ENCODE results near the gene F2R. TPM values are rescaled to one million over a fixed set of nuclear protein-coding genes. Genes with fewer than 3 reads are reported as not detected.
A peak's percentile ranks its signal among the peaks of the same experiment; 100 is the strongest.

The F2R gene
- total and polyA plus RNA-seq, 10 donors = 4.7 to 128 (median 70.8) TPM

GRCh38 chr5:76682387-76682786 lies 33.5 kb upstream of the F2R start:
- Histone ChIP-seq H3K4me3 (no peak overlapping the region), H3K27ac (no peak overlapping the region), H3K4me1 (peaks cover 0 to 16% (median 4%) of the 10 kb centered on the region in 6 donors), H3K27me3 (replicated peaks in 1 of 7) (no peaks in the 10 kb centered on the region), H3K36me3 (peaks cover 0 to 65% (median 10%) of the 10 kb centered on the region in 6 donors), H3K9me3 (no peaks in the 10 kb centered on the region)
- intact Hi-C loops (cut with DNase I; ENCODE audit: low total_unique reads) = no loop called here
- WGBS, 5 donors = 57 to 75% (median 60%) methylated on average over 2 of the region's 2 CpGs
- TF ChIP-seq POLR2AphosphoS5 (IDR thresholded peaks at IDR 0.05) (no peak), CTCF (IDR thresholded peaks at IDR 0.05 in 8 of 11, conservative IDR thresholded peaks at IDR 0.05 in 3 of 11) (no peak), POLR2A (IDR thresholded peaks at IDR 0.05) (no peak)
- no peak for DNase-seq

- Histone ChIP-seq H3K4me3 (no peak overlapping the region), H3K27ac (peak overlapping the region in 5 of 8 donors; percentile 5 to 32 (median 25)), H3K4me1 (peaks cover 0 to 16% (median 4%) of the 10 kb centered on the region in 6 donors), H3K9me3 (no peaks in the 10 kb centered on the region), H3K36me3 (peaks cover 0 to 65% (median 6%) of the 10 kb centered on the region in 6 donors), H3K27me3 (replicated peaks in 1 of 7) (no peaks in the 10 kb centered on the region)
- no peak for DNase-seq
- intact Hi-C loops (cut with DNase I; ENCODE audit: low total_unique reads) = no loop called here
- no peak for TF ChIP-seq POLR2AphosphoS5 (IDR thresholded peaks at IDR 0.05)
- no peak for TF ChIP-seq CTCF (IDR thresholded peaks at IDR 0.05 in 8 of 11, conservative IDR thresholded peaks at IDR 0.05 in 3 of 11)
- TF ChIP-seq POLR2A (IDR thresholded peaks at IDR 0.05) = no peak
- 48 to 57% (median 53%) methylated on average over 9 of the region's 9 CpGs for WGBS, 5 donors
Observed at GRCh38 chr5:76683816-76684731, 31.9 kb upstream of the F2R start.

- Histone ChIP-seq H3K27ac (peak overlapping the region in 5 of 8 donors; percentile 5 to 32 (median 25)), H3K36me3 (peaks cover 0 to 65% (median 6%) of the 10 kb centered on the region in 6 donors), H3K9me3 (no peaks in the 10 kb centered on the region), H3K27me3 (replicated peaks in 1 of 7) (no peaks in the 10 kb centered on the region), H3K4me1 (peaks cover 0 to 16% (median 4%) of the 10 kb centered on the region in 6 donors), H3K4me3 (no peak overlapping the region)
- intact Hi-C loops (cut with DNase I; ENCODE audit: low total_unique reads) = no loop called here
- TF ChIP-seq POLR2A (IDR thresholded peaks at IDR 0.05) (no peak), CTCF (IDR thresholded peaks at IDR 0.05 in 8 of 11, conservative IDR thresholded peaks at IDR 0.05 in 3 of 11) (no peak), POLR2AphosphoS5 (IDR thresholded peaks at IDR 0.05) (no peak)
- WGBS, 5 donors = 76 to 89% (median 84%) methylated on average over 5 of the region's 5 CpGs
- no peak for DNase-seq
Observed at GRCh38 chr5:76684756-76685519, 31.0 kb upstream of the F2R start.
